ENCODE measurements around the gene SHKBP1.

Gene SHKBP1

GRCh38 chr19:40598121-40598917, 21.6 kb downstream of the SHKBP1 start:
- Histone ChIP-seq H3K9me3 (ENCODE audit: control insufficient read depth, low read length) (no peaks in the 10 kb centered on the region), H2AFZ (ENCODE audit: low read depth, low read length) (peak overlapping the region; percentile 16), H3K14ac (ENCODE audit: low read length in 2 of 2) (no peak overlapping the region), H2BK5ac (ENCODE audit: low read depth, low read length, poor library complexity, severe bottlenecking) (no peak overlapping the region), H3K18ac (ENCODE audit: low read depth in 1 of 2, low read length in 2 of 2) (peak overlapping the region in 1 of 2 experiments; percentile 76), H3K4me3 (ENCODE audit: insufficient read depth in 1 of 2, low read depth in 1 of 2, low read length in 2 of 2) (peak overlapping the region; percentile 26 to 49), H4K91ac (ENCODE audit: low read length) (peak overlapping the region; percentile 45), H2BK15ac (ENCODE audit: low read depth, poor library complexity, severe bottlenecking) (no peak overlapping the region), H3K27me3 (ENCODE audit: control insufficient read depth in 1 of 2, insufficient read depth in 1 of 2, low read length in 2 of 2) (peaks cover 18 to 53% of the 10 kb centered on the region in 2 experiments), H3K27ac (ENCODE audit: low read length, poor library complexity, severe bottlenecking) (peak overlapping the region; percentile 43), H3K79me1 (replicated peaks; ENCODE audit: low read length, poor library complexity, severe bottlenecking) (peaks cover 1% of the 10 kb centered on the region), H3K4ac (ENCODE audit: low read depth in 1 of 2, low read length in 2 of 2) (peak overlapping the region in 1 of 2 experiments; percentile 71), H3K9ac (ENCODE audit: low read length) (no peak overlapping the region), H4K8ac (ENCODE audit: low read length) (no peak overlapping the region), H3K4me1 (ENCODE audit: control insufficient read depth, insufficient read depth, low read depth, low read length) (peaks cover 36% of the 10 kb centered on the region), H3K36me3 (ENCODE audit: control insufficient read depth in 1 of 2, insufficient read depth in 2 of 2, low read depth in 1 of 2, low read length in 2 of 2) (peaks cover 0 to 7% of the 10 kb centered on the region in 2 experiments), H2BK120ac (ENCODE audit: low read depth, low read length) (no peak overlapping the region), H3K4me2 (ENCODE audit: low read length, poor library complexity, severe bottlenecking) (peak overlapping the region; percentile 75), H3K23ac (ENCODE audit: low read length in 2 of 2) (no peak overlapping the region), H2BK12ac (ENCODE audit: low read length in 2 of 2) (peak overlapping the region in 1 of 2 experiments; percentile 60), H2AK5ac (ENCODE audit: low read length, severe bottlenecking) (no peak overlapping the region)
- 2% methylated on average over 26 of the region's 46 CpGs for WGBS
- peak; percentile 89 for DNase-seq

- DNase-seq, result no peak
- Histone ChIP-seq H4K8ac (ENCODE audit: low read length) (no peak overlapping the region), H3K79me1 (replicated peaks; ENCODE audit: low read length, poor library complexity, severe bottlenecking) (peaks cover 1% of the 10 kb centered on the region), H3K23ac (ENCODE audit: low read length in 2 of 2) (no peak overlapping the region), H4K91ac (ENCODE audit: low read length) (no peak overlapping the region), H2BK15ac (ENCODE audit: low read depth, poor library complexity, severe bottlenecking) (no peak overlapping the region), H3K9me3 (ENCODE audit: control insufficient read depth, low read length) (no peaks in the 10 kb centered on the region), H2AK5ac (ENCODE audit: low read length, severe bottlenecking) (no peak overlapping the region), H2BK12ac (ENCODE audit: low read length in 2 of 2) (no peak overlapping the region), H3K36me3 (ENCODE audit: control insufficient read depth in 1 of 2, insufficient read depth in 2 of 2, low read depth in 1 of 2, low read length in 2 of 2) (peaks cover 0 to 7% of the 10 kb centered on the region in 2 experiments), H3K27me3 (ENCODE audit: control insufficient read depth in 1 of 2, insufficient read depth in 1 of 2, low read length in 2 of 2) (peaks cover 18 to 53% of the 10 kb centered on the region in 2 experiments), H3K4ac (ENCODE audit: low read depth in 1 of 2, low read length in 2 of 2) (no peak overlapping the region), H3K14ac (ENCODE audit: low read length in 2 of 2) (no peak overlapping the region), H3K4me3 (ENCODE audit: insufficient read depth in 1 of 2, low read depth in 1 of 2, low read length in 2 of 2) (no peak overlapping the region), H2AFZ (ENCODE audit: low read depth, low read length) (no peak overlapping the region), H3K27ac (ENCODE audit: low read length, poor library complexity, severe bottlenecking) (no peak overlapping the region), H2BK120ac (ENCODE audit: low read depth, low read length) (no peak overlapping the region), H3K9ac (ENCODE audit: low read length) (no peak overlapping the region), H3K4me1 (ENCODE audit: control insufficient read depth, insufficient read depth, low read depth, low read length) (peaks cover 35% of the 10 kb centered on the region), H2BK5ac (ENCODE audit: low read depth, low read length, poor library complexity, severe bottlenecking) (peak overlapping the region; percentile 5), H3K4me2 (ENCODE audit: low read length, poor library complexity, severe bottlenecking) (no peak overlapping the region), H3K18ac (ENCODE audit: low read depth in 1 of 2, low read length in 2 of 2) (no peak overlapping the region)
- 37% methylated on average over 6 of the region's 15 CpGs for WGBS
Measured at GRCh38 chr19:40598918-40599307, 22.2 kb downstream of the SHKBP1 start.

GRCh38 chr19:40599331-40599901, 22.7 kb downstream of the SHKBP1 start:
- H2AK5ac ChIP-seq (ENCODE audit: low read length, severe bottlenecking), result no peak overlapping the region
- peaks cover 34% of the 10 kb centered on the region for H3K4me1 ChIP-seq (ENCODE audit: control insufficient read depth, insufficient read depth, low read depth, low read length)
- peak overlapping the region; percentile 5 for H2BK5ac ChIP-seq (ENCODE audit: low read depth, low read length, poor library complexity, severe bottlenecking)
- no peak overlapping the region for H4K8ac ChIP-seq (ENCODE audit: low read length)
- 37% methylated on average over 9 of the region's 9 CpGs for WGBS
- no peak overlapping the region for H3K9ac ChIP-seq (ENCODE audit: low read length)
- no peak overlapping the region for H3K18ac ChIP-seq (ENCODE audit: low read depth in 1 of 2, low read length in 2 of 2)
- DNase-seq, result no peak
- peak overlapping the region in 1 of 2 experiments; percentile 10 for H3K23ac ChIP-seq (ENCODE audit: low read length in 2 of 2)
- no peak overlapping the region for H2AFZ ChIP-seq (ENCODE audit: low read depth, low read length)
- H4K91ac ChIP-seq (ENCODE audit: low read length), result peak overlapping the region; percentile 9
- peaks cover 18 to 53% of the 10 kb centered on the region in 2 experiments for H3K27me3 ChIP-seq (ENCODE audit: control insufficient read depth in 1 of 2, insufficient read depth in 1 of 2, low read length in 2 of 2)
- H3K36me3 ChIP-seq (ENCODE audit: control insufficient read depth in 1 of 2, insufficient read depth in 2 of 2, low read depth in 1 of 2, low read length in 2 of 2), result peaks cover 0 to 7% of the 10 kb centered on the region in 2 experiments
- H3K27ac ChIP-seq (ENCODE audit: low read length, poor library complexity, severe bottlenecking), result no peak overlapping the region
- no peak overlapping the region for H3K14ac ChIP-seq (ENCODE audit: low read length in 2 of 2)
- no peak overlapping the region for H2BK120ac ChIP-seq (ENCODE audit: low read depth, low read length)
- H2BK15ac ChIP-seq (ENCODE audit: low read depth, poor library complexity, severe bottlenecking), result no peak overlapping the region
- H3K4me2 ChIP-seq (ENCODE audit: low read length, poor library complexity, severe bottlenecking), result no peak overlapping the region
- no peak overlapping the region for H3K4ac ChIP-seq (ENCODE audit: low read depth in 1 of 2, low read length in 2 of 2)
- no peaks in the 10 kb centered on the region for H3K9me3 ChIP-seq (ENCODE audit: control insufficient read depth, low read length)
- no peak overlapping the region for H2BK12ac ChIP-seq (ENCODE audit: low read length in 2 of 2)
- no peak overlapping the region for H3K4me3 ChIP-seq (ENCODE audit: insufficient read depth in 1 of 2, low read depth in 1 of 2, low read length in 2 of 2)
- H3K79me1 ChIP-seq (replicated peaks; ENCODE audit: low read length, poor library complexity, severe bottlenecking), result peaks cover 1% of the 10 kb centered on the region

GRCh38 chr19:40599902-40600569, 23.4 kb downstream of the SHKBP1 start:
- 54% methylated on average over 41 of the region's 43 CpGs for WGBS
- no peak overlapping the region for H2BK120ac ChIP-seq (ENCODE audit: low read depth, low read length)

More at GRCh38 chr19:40599902-40600569, 23.4 kb downstream of the SHKBP1 start:
- H4K8ac ChIP-seq (ENCODE audit: low read length), result no peak overlapping the region
- H2AFZ ChIP-seq (ENCODE audit: low read depth, low read length), result no peak overlapping the region
- H3K23ac ChIP-seq (ENCODE audit: low read length in 2 of 2), result no peak overlapping the region
- H3K27ac ChIP-seq (ENCODE audit: low read length, poor library complexity, severe bottlenecking), result no peak overlapping the region
- peaks cover 1% of the 10 kb centered on the region for H3K79me1 ChIP-seq (replicated peaks; ENCODE audit: low read length, poor library complexity, severe bottlenecking)
- H2BK15ac ChIP-seq (ENCODE audit: low read depth, poor library complexity, severe bottlenecking), result no peak overlapping the region
- no peak overlapping the region for H2BK5ac ChIP-seq (ENCODE audit: low read depth, low read length, poor library complexity, severe bottlenecking)
- H3K4me3 ChIP-seq (ENCODE audit: insufficient read depth in 1 of 2, low read depth in 1 of 2, low read length in 2 of 2), result no peak overlapping the region
- H3K27me3 ChIP-seq (ENCODE audit: control insufficient read depth in 1 of 2, insufficient read depth in 1 of 2, low read length in 2 of 2), result peaks cover 18 to 57% of the 10 kb centered on the region in 2 experiments
- H2BK12ac ChIP-seq (ENCODE audit: low read length in 2 of 2), result no peak overlapping the region
- no peak overlapping the region for H3K9ac ChIP-seq (ENCODE audit: low read length)
- no peak for DNase-seq
- H4K91ac ChIP-seq (ENCODE audit: low read length), result no peak overlapping the region
- no peak overlapping the region for H3K4me2 ChIP-seq (ENCODE audit: low read length, poor library complexity, severe bottlenecking)
- no peak overlapping the region for H3K4ac ChIP-seq (ENCODE audit: low read depth in 1 of 2, low read length in 2 of 2)
- no peak overlapping the region for H2AK5ac ChIP-seq (ENCODE audit: low read length, severe bottlenecking)
- peak overlapping the region in 1 of 2 experiments; percentile 11 for H3K18ac ChIP-seq (ENCODE audit: low read depth in 1 of 2, low read length in 2 of 2)
- H3K4me1 ChIP-seq (ENCODE audit: control insufficient read depth, insufficient read depth, low read depth, low read length), result peaks cover 34% of the 10 kb centered on the region
- H3K36me3 ChIP-seq (ENCODE audit: control insufficient read depth in 1 of 2, insufficient read depth in 2 of 2, low read depth in 1 of 2, low read length in 2 of 2), result peaks cover 0 to 7% of the 10 kb centered on the region in 2 experiments
- no peak overlapping the region for H3K14ac ChIP-seq (ENCODE audit: low read length in 2 of 2)
- no peaks in the 10 kb centered on the region for H3K9me3 ChIP-seq (ENCODE audit: control insufficient read depth, low read length)

Measured in mesenchymal stem cell (in vitro differentiated cells and primary cell).